Astrocyte (in vitro differentiated cells and primary cell): Measurements from ENCODE around the gene ZNF618.

Experiments
- EZH2 ChIP-seq: IDR thresholded peaks from 2 replicates; pipeline ENCODE4 v1.6.1; 2012; ENCODE audit warnings: mild to moderate bottlenecking, low read length, inconsistent platforms; ENCODE audit not compliant: insufficient read depth
- TF ChIP-seq, protein P1 (sequence below): IDR thresholded peaks from 2 replicates; pipeline ENCODE4 v1.5.1; 2011; ENCODE audit warnings: low read depth, mild to moderate bottlenecking, inconsistent platforms, low read length, moderate library complexity; ENCODE audit not compliant: insufficient read depth

DNA sequence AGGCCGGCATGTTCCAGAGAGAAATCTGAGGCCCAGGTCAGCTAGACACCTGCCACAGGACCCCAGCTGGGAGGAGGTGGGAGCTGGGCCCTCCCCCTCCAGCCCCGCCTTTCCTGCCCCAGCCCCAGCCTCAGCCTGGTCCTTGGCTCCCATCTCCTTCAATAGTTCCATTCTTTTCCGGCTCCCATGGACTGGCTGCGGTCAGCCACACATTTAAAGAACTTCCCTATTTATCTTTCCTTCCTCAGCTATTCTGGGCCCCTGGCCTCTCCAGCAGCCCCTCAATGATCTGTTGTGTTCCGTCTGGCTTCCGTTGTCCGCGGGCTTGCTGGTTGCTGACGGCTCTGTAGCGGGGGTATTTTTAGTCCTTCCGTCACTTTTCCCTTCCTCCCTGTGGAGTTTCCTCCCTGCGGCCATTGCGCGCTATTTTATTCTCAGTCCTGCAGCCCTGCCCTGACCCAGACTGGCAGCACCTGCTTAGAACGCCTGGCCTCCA, 128.2 kb downstream of the ZNF618 start:
- TF ChIP-seq, protein P1, sequence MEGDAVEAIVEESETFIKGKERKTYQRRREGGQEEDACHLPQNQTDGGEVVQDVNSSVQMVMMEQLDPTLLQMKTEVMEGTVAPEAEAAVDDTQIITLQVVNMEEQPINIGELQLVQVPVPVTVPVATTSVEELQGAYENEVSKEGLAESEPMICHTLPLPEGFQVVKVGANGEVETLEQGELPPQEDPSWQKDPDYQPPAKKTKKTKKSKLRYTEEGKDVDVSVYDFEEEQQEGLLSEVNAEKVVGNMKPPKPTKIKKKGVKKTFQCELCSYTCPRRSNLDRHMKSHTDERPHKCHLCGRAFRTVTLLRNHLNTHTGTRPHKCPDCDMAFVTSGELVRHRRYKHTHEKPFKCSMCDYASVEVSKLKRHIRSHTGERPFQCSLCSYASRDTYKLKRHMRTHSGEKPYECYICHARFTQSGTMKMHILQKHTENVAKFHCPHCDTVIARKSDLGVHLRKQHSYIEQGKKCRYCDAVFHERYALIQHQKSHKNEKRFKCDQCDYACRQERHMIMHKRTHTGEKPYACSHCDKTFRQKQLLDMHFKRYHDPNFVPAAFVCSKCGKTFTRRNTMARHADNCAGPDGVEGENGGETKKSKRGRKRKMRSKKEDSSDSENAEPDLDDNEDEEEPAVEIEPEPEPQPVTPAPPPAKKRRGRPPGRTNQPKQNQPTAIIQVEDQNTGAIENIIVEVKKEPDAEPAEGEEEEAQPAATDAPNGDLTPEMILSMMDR, result no peak
- no peak for TF ChIP-seq EZH2
